ENCODE data around the gene ANKRD17. TPM values are rescaled to one million over a fixed set of nuclear protein-coding genes. Genes with fewer than 3 reads are reported as not detected.

The ANKRD17 gene
- total RNA-seq, 1 experiment from 2014 or later = 51.2 TPM

DNA sequence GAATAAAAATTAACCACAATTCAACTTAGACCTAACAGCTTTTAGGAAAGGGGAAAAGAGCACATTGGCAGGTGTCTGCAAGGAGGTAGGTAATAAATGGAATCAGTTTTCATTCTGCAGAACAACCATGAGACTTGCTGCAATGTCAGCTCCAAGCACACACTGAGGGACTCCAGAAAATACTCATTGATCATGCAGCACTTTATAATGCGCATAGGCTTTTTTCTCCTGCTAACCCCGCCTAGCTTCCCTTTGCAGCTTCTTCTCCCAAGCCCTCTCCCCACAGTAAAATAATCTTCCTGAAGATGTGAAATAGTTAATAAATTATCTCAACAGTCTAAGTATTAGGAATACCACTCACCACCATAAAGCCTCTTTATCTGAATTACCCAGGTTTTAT lies 36.9 kb downstream of the ANKRD17 start:
- peaks cover 80% of the 10 kb centered on the region for H3K79me2 ChIP-seq (ENCODE audit: low read length)
- ChIA-PET POLR2A (ENCODE audit: unreplicated experiment) (no interaction called here), CTCF (no interaction called here)
- TF ChIP-seq, protein P1, sequence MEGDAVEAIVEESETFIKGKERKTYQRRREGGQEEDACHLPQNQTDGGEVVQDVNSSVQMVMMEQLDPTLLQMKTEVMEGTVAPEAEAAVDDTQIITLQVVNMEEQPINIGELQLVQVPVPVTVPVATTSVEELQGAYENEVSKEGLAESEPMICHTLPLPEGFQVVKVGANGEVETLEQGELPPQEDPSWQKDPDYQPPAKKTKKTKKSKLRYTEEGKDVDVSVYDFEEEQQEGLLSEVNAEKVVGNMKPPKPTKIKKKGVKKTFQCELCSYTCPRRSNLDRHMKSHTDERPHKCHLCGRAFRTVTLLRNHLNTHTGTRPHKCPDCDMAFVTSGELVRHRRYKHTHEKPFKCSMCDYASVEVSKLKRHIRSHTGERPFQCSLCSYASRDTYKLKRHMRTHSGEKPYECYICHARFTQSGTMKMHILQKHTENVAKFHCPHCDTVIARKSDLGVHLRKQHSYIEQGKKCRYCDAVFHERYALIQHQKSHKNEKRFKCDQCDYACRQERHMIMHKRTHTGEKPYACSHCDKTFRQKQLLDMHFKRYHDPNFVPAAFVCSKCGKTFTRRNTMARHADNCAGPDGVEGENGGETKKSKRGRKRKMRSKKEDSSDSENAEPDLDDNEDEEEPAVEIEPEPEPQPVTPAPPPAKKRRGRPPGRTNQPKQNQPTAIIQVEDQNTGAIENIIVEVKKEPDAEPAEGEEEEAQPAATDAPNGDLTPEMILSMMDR (conservative IDR thresholded peaks at IDR 0.05; ENCODE audit: low read depth, low read length) = no peak
- no peak for TF ChIP-seq EZH2phosphoT487 (IDR thresholded peaks at IDR 0.05; ENCODE audit: borderline replicate concordance, low read length)
- H3K4me2 ChIP-seq (ENCODE audit: low read length) = peak overlapping the region; percentile 78
- H3K27ac ChIP-seq (ENCODE audit: low read length) = no peak overlapping the region
- H3K27me3 ChIP-seq (ENCODE audit: low read length) = no peaks in the 10 kb centered on the region
- H3F3A ChIP-seq (ENCODE audit: low read length, unreplicated experiment) = no peaks in the 10 kb centered on the region
- H3K9me3 ChIP-seq (ENCODE audit: low read length) = no peaks in the 10 kb centered on the region
- H2AFZ ChIP-seq (ENCODE audit: low read length) = no peak overlapping the region
- H3K4me3 ChIP-seq (ENCODE audit: low read length) = peak overlapping the region; percentile 69
- intact Hi-C loops (cut with micrococcal nuclease) = loop anchor here (2.0 kb wide), 1 partner anchor 35 kb away; no protein-coding TSS in a partner anchor
- peaks cover 19% of the 10 kb centered on the region for H3K4me1 ChIP-seq (ENCODE audit: insufficient read depth, low read length)
- peak overlapping the region; percentile 75; the same call in 1 of the 2 replicates for H3K9ac ChIP-seq (ENCODE audit: low read length)
- no peaks in the 10 kb centered on the region for H3K9me2 ChIP-seq (replicated peaks; ENCODE audit: low read length)
- BruUV-seq (replicated peaks) = no TSS peak
- no peak for DNase-seq
- H3K36me3 ChIP-seq (ENCODE audit: low read depth, low read length) = peaks cover 11% of the 10 kb centered on the region; the same call in 1 of the 2 replicates
- H4K20me1 ChIP-seq (ENCODE audit: low read length) = peaks cover 24% of the 10 kb centered on the region; the same call in 1 of the 2 replicates
- no peak for ATAC-seq

DNA sequence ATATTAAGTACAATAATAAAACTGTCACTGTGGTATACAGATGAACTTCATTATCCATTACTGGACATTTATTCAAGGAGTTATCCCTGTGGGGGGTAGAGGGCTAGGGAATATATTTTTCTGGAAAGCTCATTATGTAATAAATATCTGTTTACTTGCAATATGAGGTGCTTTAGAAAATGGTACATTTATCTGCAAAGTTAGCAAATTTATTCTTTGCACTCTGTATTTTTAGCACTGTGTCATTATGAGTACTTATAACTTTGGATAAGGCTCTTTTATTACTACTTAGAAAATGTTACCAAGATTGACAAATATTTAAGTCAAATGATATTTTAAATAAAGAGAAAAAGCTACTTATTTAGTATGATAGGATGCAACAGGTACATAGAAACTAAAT lies 37.8 kb downstream of the ANKRD17 start:
- Histone ChIP-seq H3K4me2 (ENCODE audit: low read length) (peak overlapping the region; percentile 78), H3K27me3 (ENCODE audit: low read length) (no peaks in the 10 kb centered on the region), H3K4me3 (ENCODE audit: low read length) (no peak overlapping the region), H3K36me3 (ENCODE audit: low read depth, low read length) (peaks cover 11% of the 10 kb centered on the region; the same call in 1 of the 2 replicates), H3K9me2 (replicated peaks; ENCODE audit: low read length) (no peaks in the 10 kb centered on the region), H3K27ac (ENCODE audit: low read length) (no peak overlapping the region), H3K9ac (ENCODE audit: low read length) (no peak overlapping the region), H2AFZ (ENCODE audit: low read length) (no peak overlapping the region), H3F3A (ENCODE audit: low read length, unreplicated experiment) (no peaks in the 10 kb centered on the region), H3K9me3 (ENCODE audit: low read length) (no peaks in the 10 kb centered on the region), H3K79me2 (ENCODE audit: low read length) (peaks cover 84% of the 10 kb centered on the region), H4K20me1 (ENCODE audit: low read length) (peaks cover 26% of the 10 kb centered on the region; the same call in 1 of the 2 replicates), H3K4me1 (ENCODE audit: insufficient read depth, low read length) (peaks cover 19% of the 10 kb centered on the region)
- ChIA-PET CTCF (no interaction called here), POLR2A (ENCODE audit: unreplicated experiment) (no interaction called here)
- TF ChIP-seq, protein P1 (conservative IDR thresholded peaks at IDR 0.05; ENCODE audit: low read depth, low read length) = no peak
- no peak for TF ChIP-seq EZH2phosphoT487 (IDR thresholded peaks at IDR 0.05; ENCODE audit: borderline replicate concordance, low read length)
- no peak for TF ChIP-seq EZH2 (IDR thresholded peaks at IDR 0.05; ENCODE audit: low read length, unreplicated experiment)
- DNase-seq = no peak
- intact Hi-C loops (cut with micrococcal nuclease) = loop anchor here (2.0 kb wide), 1 partner anchor 34 kb away; no protein-coding TSS in a partner anchor
- no TSS peak for BruUV-seq (replicated peaks)
- no peak for ATAC-seq

DNA sequence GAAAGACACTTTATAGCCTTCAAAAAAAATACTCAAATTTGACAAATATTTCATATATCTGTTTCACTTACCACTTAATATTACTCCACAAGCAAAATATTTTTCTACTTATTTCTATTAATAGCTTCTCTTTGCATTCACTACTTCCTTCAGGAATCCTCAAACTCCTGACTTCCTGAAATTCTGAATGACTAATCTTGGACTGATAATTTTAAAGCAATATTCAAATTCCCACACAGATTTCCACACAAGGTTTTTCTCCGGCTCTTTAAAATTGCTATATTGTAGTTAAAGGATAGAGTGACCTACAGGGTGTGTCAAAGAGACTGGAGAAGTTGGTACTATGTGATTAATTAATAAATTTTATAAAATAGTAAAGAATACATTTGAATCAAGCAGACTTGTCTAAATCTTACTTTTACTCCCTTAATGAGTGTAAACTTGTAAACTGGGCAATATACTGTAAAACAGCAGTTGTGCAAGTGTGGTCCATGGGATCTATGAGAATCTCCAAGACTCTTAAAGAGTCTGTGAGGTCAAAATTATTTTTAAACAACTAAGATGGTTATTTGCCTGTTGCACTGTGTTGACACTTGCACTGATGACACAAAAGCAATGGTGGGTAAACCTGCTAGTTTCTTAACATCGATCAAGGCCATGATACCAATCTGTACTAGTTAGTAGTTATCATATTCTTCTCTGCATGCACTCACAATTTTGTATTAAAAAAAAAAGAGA lies 44.5 kb downstream of the ANKRD17 start:
- no peak overlapping the region for H2AFZ ChIP-seq (ENCODE audit: low read length)
- peaks cover 8% of the 10 kb centered on the region; the same call in 1 of the 2 replicates for H3K36me3 ChIP-seq (ENCODE audit: low read depth, low read length)
- peaks cover 39% of the 10 kb centered on the region for H4K20me1 ChIP-seq (ENCODE audit: low read length)
- ChIA-PET CTCF (no interaction called here), POLR2A (ENCODE audit: unreplicated experiment) (no interaction called here)
- H3K27me3 ChIP-seq (ENCODE audit: low read length) = no peaks in the 10 kb centered on the region
- peak; percentile 14 for DNase-seq
- H3K9me3 ChIP-seq (ENCODE audit: low read length) = no peaks in the 10 kb centered on the region
- H3K4me3 ChIP-seq (ENCODE audit: low read length) = no peak overlapping the region
- no peak overlapping the region for H3K27ac ChIP-seq (ENCODE audit: low read length)
- TF ChIP-seq EZH2 (IDR thresholded peaks at IDR 0.05; ENCODE audit: low read length, unreplicated experiment) (no peak), EZH2phosphoT487 (IDR thresholded peaks at IDR 0.05; ENCODE audit: borderline replicate concordance, low read length) (no peak)
- TF ChIP-seq, protein P1 (conservative IDR thresholded peaks at IDR 0.05; ENCODE audit: low read depth, low read length) = no peak
- no peak overlapping the region for H3K9ac ChIP-seq (ENCODE audit: low read length)
- no TSS peak for BruUV-seq (replicated peaks)
- no peak for ATAC-seq
- intact Hi-C loops (cut with micrococcal nuclease) = loop anchor here (2.0 kb wide), 1 partner anchor 17 kb away; no protein-coding TSS in a partner anchor
- no peaks in the 10 kb centered on the region for H3K9me2 ChIP-seq (replicated peaks; ENCODE audit: low read length)
- H3K4me1 ChIP-seq (ENCODE audit: insufficient read depth, low read length) = peaks cover 5% of the 10 kb centered on the region
- H3F3A ChIP-seq (ENCODE audit: low read length, unreplicated experiment) = no peaks in the 10 kb centered on the region
- peaks cover 98% of the 10 kb centered on the region for H3K79me2 ChIP-seq (ENCODE audit: low read length)
- H3K4me2 ChIP-seq (ENCODE audit: low read length) = no peak overlapping the region
